ENCODE data around the gene ZWILCH.
"Not testable (repeated sequence)": the region's sequence is repeated elsewhere in the genome, so short reads cannot be mapped to it uniquely, and the experiment has no call there.

The ZWILCH gene

GRCh38 chr15:66504563-66505429 is at the start of gene ZWILCH, which contains the start of gene RPL4:
TSS of gene ZWILCH (plus strand) at chr15:66505326. CDS start at chr15:66505339, 13 bp downstream.
TSS of gene RPL4 (minus strand) at chr15:66504855. CDS start at chr15:66504790, 65 bp downstream.
- DNase-seq: peak; percentile 34

DNA sequence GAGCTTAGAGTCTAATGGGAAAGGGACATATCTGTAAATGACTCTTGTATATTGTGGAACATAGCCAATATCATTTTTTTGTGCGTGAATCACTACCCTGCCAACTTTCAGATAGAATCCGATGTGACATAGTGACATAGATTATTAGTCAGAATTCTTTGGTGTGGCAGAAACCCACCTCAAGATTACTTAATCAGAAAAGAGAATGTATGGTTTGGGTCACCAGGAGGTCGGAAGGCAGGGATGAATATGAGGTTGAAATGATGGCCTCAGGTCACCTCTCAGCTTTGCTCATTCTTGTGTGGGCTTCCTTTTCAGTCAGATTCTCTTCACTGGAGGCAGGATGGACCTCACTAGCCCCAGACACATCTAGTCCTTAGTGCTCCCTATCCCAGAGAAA is 48.9 kb upstream of the ZWILCH start:
- DNase-seq: no peak

- no peak for DNase-seq
These were observed 45.1 kb upstream of the ZWILCH start for GRCh38 chr15:66459818-66460615.

DNA sequence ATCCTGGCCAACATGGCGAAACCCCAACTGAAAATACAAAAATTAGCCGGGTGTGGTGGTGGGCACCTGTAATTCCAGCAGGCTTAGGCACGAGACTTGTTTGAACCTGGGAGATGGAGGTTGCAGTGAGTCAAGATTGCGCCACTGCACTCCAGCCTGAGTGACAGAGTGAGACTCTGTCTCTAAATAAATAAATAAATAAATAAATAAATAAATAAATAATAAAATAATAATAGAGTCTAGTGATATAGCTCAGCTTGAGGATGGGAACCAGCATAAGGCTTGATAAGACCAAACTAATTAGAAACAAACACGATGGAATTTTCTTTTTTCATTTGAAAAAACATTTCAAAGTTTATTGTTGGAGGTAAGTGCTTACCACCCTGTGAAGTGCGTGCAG is 43.8 kb upstream of the ZWILCH start:
- not testable (repeated sequence) for DNase-seq

- DNase-seq: no peak
These were observed 43.2 kb upstream of the ZWILCH start for GRCh38 chr15:66461917-66462316.

DNA sequence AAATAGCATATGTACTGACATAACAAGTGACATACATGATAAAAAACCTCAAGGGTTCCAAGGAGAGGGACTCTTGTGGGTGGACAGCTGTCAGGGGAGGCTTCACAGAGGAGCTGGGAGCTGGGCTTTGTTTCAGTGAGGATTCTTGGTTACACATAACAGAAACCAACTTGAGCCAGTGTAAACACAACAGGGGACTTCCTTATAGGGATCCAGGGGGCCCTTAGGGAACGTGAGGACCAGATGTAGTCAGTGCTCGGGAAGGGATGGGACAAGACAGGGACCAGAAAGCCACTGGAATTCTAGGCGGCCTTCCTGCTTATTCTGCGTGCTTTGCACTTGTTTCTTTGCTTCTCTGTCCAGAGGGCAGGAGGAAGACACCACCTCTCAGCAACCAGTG is 42.5 kb upstream of the ZWILCH start:
- no peak for DNase-seq

- not testable (repeated sequence) for DNase-seq
These were observed 39.8 kb upstream of the ZWILCH start for GRCh38 chr15:66465294-66465693.

GRCh38 chr15:66467162-66468040 is 37.7 kb upstream of the ZWILCH start:
- not testable (repeated sequence) for DNase-seq

DNA sequence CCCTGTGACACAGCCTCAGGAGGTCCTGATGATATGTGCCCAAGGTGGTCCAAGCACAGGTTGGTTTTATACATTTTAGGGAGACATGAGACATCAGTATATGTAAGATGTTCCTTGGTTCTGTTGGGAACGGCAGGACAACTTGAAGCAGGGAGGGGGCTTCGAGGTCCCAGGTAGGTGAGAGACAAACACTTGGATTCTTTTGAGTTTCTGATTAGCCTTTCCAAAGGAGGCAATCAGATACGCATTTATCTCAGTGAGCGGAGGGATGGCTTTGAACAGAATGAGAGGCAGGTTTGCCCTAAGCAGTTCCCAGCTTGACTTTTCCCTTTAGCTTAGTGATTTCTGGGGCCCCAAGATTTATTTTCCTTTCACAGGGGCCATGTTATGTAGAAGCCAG is 34.3 kb upstream of the ZWILCH start:
- not testable (repeated sequence) for DNase-seq

DNA sequence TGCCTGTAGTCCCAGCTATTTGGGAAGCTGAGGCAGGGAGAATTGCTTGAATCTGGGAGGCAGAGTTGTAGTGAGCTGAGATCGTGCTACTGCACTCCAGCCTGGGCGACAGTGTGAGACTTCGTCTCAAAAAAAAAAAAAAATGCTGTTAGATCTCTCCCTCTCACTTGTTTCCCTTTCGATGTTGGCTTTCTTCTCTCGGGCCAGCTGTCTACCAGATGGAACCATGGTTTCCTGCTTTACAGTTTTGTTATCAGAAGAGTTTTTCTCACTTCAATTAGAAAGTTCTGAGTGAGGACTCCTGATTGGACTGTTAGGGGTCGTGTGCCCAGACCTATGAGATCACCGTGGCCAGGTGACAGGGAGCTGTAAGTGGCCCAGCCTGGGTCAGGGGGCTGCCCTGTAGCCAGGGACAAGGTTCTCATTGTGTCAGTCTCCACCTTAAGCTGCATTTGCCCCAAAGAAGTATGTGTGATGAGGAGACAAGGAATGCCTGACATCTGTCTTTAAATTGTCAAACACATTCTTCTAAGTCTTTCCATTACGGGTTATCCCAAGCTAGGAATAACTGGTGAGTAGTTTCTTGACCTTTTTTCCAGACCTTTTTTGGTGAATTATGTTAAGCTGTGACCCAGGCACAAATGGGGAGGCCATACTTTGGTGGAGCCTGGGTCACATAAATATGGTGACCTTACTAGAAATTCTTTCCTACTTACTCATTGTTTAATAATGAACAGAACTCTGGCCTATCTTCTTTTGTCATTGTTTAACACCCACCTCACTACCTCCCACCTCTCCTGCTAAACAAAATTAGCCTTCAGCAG is 32.7 kb upstream of the ZWILCH start:
- DNase-seq: no peak

GRCh38 chr15:66474135-66474534 is 31.0 kb upstream of the ZWILCH start:
- no peak for DNase-seq

DNA sequence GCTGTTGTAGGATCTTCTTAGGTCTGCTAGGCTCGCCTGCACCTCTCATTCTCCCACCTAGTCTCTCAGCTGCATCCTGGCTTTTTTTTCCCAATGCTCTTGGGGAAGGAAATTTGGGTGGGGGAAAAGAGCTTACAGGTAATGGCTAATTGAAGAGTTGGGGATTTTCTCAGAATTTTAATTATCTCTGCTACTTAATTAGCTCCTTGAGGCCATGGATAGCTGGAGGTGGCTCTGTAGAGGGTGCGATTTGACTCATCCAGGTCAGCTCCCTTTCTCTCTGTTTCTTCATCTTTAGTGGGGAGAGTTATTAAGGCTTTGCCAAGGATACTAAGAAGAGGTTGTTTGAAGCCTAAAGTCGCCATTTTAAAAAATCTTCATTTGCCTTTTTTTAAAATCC is 30.2 kb upstream of the ZWILCH start:
- DNase-seq: no peak

GRCh38 chr15:66476535-66476934 is 28.6 kb upstream of the ZWILCH start:
- DNase-seq: no peak

DNA sequence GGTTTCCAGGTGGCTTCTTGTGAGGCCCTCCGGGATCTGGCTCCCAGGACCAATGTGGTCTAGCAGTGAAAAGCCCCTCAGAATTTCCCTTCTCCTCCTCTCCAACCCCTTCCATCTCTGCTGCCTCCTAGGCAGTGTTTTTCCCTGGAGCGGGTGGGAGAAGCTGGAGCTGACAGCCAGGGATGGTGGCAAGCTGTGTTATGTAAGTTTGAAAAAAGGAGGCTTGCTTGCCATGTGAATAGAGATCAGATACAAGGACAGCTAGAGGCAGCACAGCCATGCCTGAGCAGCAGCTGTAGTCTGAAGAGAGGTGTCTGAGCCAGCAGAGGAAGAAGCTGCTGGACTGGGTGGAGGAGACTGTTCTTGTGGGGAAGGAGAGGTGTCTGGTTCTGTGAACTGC is 28.1 kb upstream of the ZWILCH start:
- no peak for DNase-seq

- DNase-seq: no peak
These were observed 24.9 kb upstream of the ZWILCH start for GRCh38 chr15:66480267-66480666.

- no peak for DNase-seq
These were observed 23.8 kb upstream of the ZWILCH start for GRCh38 chr15:66481107-66481856.

DNA sequence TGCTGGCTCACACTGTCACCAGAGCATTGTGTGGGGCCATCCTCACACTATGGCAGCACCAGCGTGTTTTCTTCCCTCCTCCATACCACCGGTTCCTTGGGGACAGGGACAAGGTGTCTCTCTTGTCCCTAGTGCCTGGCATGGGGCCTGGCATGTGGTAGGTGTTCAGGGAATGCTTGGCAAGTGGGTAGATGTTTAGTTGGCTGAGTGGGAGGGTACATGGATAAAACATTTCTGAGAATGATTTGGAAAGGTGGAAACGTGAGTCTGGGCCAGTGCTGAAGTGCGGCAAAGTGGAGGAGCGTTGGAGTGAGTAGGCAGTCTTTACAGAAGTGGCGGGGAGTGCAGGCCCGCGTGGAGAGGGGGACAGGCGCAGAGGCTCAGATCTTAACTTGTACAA is 22.6 kb upstream of the ZWILCH start:
- no peak for DNase-seq

DNA sequence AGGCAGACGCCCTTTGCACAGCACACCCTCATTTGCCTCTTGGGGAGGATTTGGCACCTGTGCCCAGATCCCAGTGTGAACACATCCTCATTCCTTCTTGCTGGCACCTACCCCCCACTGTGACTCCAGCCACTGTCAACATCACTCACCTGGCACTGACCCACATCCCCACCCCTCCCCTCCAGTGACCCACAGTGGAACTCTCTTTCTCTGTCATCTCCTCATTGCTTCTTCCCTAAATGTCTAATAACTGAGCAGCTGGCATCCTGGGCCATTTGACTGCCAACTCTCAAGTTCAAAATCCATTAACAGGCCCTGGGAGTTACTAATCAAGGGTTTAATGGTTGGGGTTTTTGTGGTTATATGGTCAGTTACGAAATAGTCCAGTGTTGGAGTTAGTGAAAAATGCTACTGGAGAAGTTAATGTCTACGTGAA is 22.0 kb upstream of the ZWILCH start:
- DNase-seq: no peak

GRCh38 chr15:66484539-66485112 is 20.5 kb upstream of the ZWILCH start:
- no peak for DNase-seq

GRCh38 chr15:66486887-66487286 is 18.2 kb upstream of the ZWILCH start:
- DNase-seq: no peak

GRCh38 chr15:66488525-66488924 is 16.6 kb upstream of the ZWILCH start:
- no peak for DNase-seq

Data from COR-L47 (cell line).